ENCODE results near the gene METTL17. TPM values are rescaled to one million over a fixed set of nuclear protein-coding genes. Genes with fewer than 3 reads are reported as not detected.
"Not testable (repeated sequence)": the region's sequence is repeated elsewhere in the genome, so short reads cannot be mapped to it uniquely, and the experiment has no call there.

METTL17 gene
- total RNA-seq (2014; rRNA removed; shearing (Covaris generic)) = 55.4 and 71.8 TPM in 2 replicates

- DNase-seq (ENCODE audit: low spot score) = peak; percentile 91
Measured at GRCh38 chr14:20989787-20990600, at the start of gene METTL17. METTL17 (plus strand) TSS chr14:20989980; CDS start chr14:20990003, 23 bp downstream.

GRCh38 chr14:20945146-20945545 lies 44.6 kb upstream of the METTL17 start:
- not testable (repeated sequence) for DNase-seq (ENCODE audit: low spot score)

GRCh38 chr14:20946707-20947106 lies 43.1 kb upstream of the METTL17 start:
- DNase-seq (ENCODE audit: low spot score) = not testable (repeated sequence)

DNA sequence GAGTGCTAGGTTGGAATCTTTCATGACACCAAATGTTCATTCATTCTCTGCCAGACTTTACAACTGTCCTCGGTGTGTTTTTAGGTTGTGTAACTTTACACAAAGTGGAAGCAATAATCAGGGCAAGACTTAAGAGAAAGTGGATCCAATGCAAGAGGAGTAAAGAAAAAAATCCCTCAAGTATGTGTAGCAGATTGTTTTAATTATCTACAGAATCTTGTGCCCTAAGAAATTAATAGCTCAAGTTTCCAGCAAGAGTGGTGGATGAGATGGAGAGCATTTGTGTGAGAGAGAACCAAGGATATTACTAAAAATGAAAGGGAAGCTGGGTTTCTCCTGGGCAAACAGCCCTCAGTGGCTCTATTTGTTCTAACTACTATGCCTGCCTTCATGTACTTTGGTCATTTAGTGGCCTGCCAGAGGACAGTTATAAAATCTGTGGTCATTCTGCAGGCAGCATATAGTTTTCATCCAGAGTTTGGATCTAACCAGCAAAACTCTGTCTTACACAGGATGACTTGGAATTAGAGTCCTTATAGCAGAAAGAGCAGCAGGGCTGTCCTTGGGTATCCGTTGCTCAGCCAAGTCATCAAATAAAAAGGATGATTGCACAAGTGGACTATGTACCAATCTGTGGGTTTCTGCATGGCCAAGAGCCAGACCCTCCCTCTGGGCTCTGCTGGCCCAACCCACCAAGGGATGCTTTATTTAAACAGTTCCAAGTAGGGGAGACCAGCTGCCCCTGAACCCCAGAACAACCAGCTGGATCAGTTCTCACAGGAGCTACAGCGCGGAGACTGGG lies 34.8 kb upstream of the METTL17 start, which contains the start of gene RNASE2:
Gene RNASE2, plus strand, starts transcription at position 752 of the 802 bp plus-strand sequence. CDS start 285 bp downstream, outside the sequence.
- DNase-seq (ENCODE audit: low spot score) = not testable (repeated sequence)

- not testable (repeated sequence) for DNase-seq (ENCODE audit: low spot score)
Measured at GRCh38 chr14:20955538-20955873, 34.3 kb upstream of the METTL17 start.

DNA sequence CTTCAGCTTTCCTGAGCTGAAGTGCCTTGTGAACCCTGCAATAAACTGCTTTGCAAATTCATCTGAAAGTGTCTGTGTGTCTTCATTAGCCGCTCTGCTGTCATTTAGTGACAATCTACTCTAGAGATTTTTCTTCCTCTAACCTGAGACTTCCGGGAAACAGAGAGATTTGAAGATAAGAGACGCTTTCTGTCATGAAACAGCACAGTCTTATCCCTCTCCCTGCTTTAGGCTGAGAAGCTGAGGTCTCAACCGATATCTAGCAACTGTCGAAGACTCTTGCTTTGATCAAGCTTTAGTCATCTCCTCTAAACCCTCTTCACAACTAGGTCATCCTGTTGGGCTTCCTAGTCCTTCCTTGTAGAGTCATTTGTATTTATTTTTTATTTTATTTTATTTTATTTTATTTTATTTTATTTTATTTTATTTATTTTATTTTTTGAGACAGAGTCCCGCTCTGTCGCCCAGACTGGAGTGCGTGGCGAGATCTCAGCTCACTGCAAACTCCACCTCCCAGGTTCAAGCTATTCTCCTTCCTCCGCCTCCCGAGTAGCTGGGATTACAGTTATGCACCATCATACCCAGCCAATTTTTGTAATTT lies 33.3 kb upstream of the METTL17 start:
- no peak for DNase-seq (ENCODE audit: low spot score)

DNA sequence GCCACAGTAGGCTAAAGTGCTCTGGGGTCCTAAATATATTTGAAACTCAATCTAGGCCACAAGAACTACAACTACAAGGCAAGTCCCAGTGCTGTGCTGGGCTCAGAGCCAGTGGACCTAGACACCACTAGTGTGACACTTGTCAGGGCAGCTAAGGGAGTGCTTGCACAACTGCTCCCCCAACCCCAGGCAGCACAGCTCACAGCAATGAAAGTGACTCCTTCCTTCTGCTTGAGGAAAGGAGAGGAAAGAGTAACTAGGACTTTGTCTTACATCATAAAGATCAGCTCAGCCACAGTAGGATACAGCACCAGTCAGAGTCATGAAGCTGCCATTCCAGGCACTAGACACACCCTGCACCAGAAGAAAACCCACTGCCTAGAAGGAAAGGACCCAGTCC lies 30.8 kb upstream of the METTL17 start:
- DNase-seq (ENCODE audit: low spot score) = not testable (repeated sequence)

GRCh38 chr14:20969336-20969735 lies 20.4 kb upstream of the METTL17 start:
- DNase-seq (ENCODE audit: low spot score) = no peak

DNA sequence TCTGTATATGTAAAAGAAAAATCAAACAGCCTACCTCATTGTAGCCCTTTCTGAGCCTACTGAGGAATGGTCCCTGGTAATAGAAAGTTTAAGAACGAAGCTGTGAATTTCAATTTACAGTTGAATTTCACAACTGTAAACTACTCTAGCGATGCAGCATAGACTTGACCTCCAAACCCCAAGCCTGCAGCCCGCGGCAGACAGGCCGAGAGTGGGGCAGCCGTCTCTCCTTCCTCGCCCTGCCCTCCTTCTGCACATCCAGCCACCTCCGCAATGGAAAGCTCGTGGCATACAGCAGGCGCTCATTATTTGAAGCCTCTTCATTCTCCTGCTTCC lies 19.2 kb upstream of the METTL17 start:
- DNase-seq (ENCODE audit: low spot score) = no peak

GRCh38 chr14:20970983-20971704 lies 18.6 kb upstream of the METTL17 start:
- peak; percentile 55 for DNase-seq (ENCODE audit: low spot score)

- DNase-seq (ENCODE audit: low spot score) = no peak
Measured at GRCh38 chr14:20971705-20972021, 18.1 kb upstream of the METTL17 start.

GRCh38 chr14:20973501-20973900 lies 16.3 kb upstream of the METTL17 start:
- DNase-seq (ENCODE audit: low spot score) = no peak

GRCh38 chr14:20976291-20976690 lies 13.5 kb upstream of the METTL17 start:
- DNase-seq (ENCODE audit: low spot score) = no peak

GRCh38 chr14:20978687-20979086 lies 11.1 kb upstream of the METTL17 start:
- no peak for DNase-seq (ENCODE audit: low spot score)

DNA sequence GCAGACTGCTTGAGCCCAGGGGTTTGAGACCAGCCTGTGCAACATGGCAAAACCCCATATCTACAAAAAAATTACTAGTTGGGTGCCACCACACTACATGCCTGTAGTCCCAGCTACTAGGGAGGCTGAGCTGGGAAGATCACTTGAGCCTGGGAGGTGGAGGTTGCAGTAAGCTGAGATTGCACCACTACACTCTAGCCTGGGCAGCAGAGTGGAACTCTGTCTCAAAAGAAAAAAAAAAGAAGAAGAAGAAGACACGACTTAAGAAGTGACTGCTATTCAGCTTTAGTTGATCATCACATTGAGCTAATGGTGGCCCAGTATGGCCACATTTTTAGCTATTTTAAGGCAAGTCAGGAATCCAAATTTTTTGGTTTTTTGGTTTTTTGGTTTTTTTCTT lies 8.9 kb upstream of the METTL17 start:
- DNase-seq (ENCODE audit: low spot score) = no peak

GRCh38 chr14:20982646-20983369 lies 7.0 kb upstream of the METTL17 start:
- DNase-seq (ENCODE audit: low spot score) = no peak

GRCh38 chr14:20985650-20986049 lies 4.1 kb upstream of the METTL17 start:
- DNase-seq (ENCODE audit: low spot score) = not testable (repeated sequence)

DNA sequence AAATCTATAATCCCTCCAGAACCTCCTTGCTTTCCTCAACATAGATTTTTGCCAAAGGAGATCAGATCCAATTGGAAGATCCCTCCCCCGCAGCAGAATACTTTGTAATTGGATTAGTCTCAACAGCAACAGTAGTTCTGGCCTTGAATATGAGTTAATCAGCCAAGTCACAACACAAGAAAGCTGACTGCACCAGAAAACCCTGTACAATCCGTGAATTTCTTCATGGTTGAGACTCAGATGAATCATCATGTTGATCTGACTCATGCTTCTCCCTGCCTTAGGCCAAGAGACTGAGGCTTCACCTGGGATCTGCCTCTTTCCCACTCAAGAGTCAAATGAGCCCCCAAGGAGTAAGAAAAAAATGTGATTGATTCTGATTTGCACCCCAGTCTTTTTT lies 3.0 kb upstream of the METTL17 start:
- DNase-seq (ENCODE audit: low spot score) = peak; percentile 78

- no peak for DNase-seq (ENCODE audit: low spot score)
Measured at GRCh38 chr14:20988717-20989470, 886 bp upstream of the METTL17 start.

GRCh38 chr14:20989471-20989786 lies 351 bp upstream of the METTL17 start:
- no peak for DNase-seq (ENCODE audit: low spot score)

DNA sequence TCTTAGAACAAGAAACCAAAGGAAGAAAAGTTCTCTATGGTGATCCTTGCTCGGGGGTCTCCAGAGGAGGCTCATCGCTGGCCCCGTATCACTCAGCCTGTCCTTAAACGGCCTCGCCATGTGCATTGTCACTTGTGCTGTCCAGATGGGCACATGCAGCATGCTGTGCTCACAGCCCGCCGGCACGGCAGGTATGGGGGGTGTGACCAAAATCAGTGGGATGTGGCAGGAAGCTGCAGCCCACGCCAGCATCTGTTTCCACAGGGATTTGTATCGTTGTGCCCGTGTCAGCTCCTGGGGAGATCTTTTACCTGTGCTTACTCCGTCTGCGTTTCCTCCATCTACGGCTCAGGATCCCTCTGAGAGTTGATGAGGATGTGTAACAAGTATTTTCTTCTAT lies 6.7 kb downstream of the METTL17 start:
- DNase-seq (ENCODE audit: low spot score) = no peak
